Stimulated activated CD4-positive, alpha-beta T cell treated with anti-CD3 and anti-CD28 coated beads, Interleukin-2, amount 100 ng/mL, for 4 hours (primary cell): Measurements from ENCODE around the gene OTUD3.
"Not testable (repeated sequence)": the region's sequence is repeated elsewhere in the genome, so short reads cannot be mapped to it uniquely, and the experiment has no call there.

ENCODE experiments used
- DNase-seq: peaks from one replicate; pipeline ENCODE4 v3.0.0-alpha.2; 2020; ENCODE audit warnings: low read depth

The OTUD3 gene

DNA sequence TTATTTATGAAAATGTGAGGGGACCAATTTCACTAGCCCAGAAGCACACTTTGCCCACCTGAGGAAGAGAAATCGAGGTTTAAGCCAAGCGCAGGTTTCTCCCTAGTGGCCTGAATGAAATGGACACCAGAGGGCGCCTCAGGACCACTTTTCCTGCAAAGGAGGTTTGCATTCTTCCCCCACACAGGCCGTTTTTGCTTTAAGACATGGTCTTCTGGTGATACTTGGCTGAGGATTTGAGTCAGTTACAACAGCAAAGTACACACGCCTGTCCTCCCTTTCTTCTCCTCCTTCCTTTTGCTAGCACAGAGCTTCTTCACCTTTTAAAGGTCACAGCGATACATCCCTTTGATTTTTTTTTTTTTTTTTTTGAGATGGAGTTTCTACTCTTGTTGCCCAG is 35.9 kb downstream of the OTUD3 start:
- peak; percentile 71 for DNase-seq

DNA sequence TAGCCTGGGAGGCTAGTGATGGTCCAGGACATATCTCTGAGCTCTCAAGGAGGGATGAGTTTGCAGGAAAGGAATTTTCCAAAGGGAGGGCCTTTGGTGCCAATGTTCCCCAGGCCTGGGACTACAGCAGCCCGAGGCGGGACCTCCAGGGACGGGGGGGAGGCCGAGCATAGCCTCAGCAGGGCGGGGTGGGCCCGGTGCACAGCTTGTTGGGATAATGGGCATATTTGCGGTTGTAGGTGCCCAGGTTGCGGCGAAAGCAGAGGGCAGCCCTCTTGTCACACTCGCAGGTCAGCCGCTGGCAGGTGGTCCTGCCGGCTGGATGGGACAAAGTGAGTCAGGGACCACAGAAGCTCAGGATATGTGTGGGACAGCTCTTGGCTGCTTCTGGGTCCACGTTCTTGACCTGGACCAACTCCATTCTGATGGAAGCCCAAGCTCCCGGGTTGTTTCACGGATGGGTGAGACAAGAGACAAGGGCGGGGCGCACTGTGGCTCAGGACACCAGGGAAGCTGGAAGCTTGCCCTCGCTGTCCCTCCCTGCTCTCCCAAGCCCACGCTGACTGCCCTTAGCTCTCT is 38.0 kb downstream of the OTUD3 start:
- no peak for DNase-seq

- DNase-seq = no peak
Measured at GRCh38 chr1:19921310-19921709, 39.1 kb downstream of the OTUD3 start.

DNA sequence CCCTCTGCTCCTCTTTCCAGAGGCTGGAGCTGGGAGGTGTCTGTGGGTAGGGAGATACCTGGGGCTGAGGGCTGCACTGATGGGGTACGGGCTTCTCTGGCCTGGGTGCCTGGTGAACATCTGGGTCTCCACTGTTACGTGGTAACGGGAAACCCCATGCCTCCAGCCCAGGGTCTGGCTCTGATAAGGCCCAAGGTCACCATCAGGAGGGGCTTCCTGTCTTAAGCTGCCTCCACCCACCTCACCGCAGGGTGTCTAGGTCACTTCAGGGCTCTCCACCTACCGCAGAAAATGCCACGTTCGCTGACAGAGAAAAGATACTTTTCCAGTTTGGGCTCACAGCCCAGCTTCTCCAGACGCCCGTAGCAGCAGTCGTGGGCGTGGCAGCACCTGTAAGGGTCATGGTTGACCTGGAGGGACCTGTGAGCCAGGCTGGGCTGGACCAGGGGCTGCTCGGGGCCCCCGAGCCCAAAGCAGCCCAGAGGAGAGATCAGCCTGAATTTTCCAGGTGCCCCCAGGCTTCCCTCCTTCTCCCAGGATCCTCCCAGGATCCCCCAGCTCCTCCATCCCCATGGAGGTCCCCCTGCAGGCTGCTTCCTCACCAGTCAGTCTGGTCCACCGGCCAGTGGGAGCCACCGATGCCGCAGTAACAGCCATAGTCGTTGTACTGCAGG is 40.0 kb downstream of the OTUD3 start:
- no peak for DNase-seq

- no peak for DNase-seq
Measured at GRCh38 chr1:19923137-19923952, 41.1 kb downstream of the OTUD3 start, which contains the start of gene PLA2G2E. Gene PLA2G2E, minus strand, starts transcription at chr1:19923617. Its CDS starts 58 bp downstream, at chr1:19923559.

GRCh38 chr1:19923953-19924346 is 41.8 kb downstream of the OTUD3 start:
- no peak for DNase-seq

GRCh38 chr1:19925342-19926070 is 43.3 kb downstream of the OTUD3 start:
- no peak for DNase-seq

DNA sequence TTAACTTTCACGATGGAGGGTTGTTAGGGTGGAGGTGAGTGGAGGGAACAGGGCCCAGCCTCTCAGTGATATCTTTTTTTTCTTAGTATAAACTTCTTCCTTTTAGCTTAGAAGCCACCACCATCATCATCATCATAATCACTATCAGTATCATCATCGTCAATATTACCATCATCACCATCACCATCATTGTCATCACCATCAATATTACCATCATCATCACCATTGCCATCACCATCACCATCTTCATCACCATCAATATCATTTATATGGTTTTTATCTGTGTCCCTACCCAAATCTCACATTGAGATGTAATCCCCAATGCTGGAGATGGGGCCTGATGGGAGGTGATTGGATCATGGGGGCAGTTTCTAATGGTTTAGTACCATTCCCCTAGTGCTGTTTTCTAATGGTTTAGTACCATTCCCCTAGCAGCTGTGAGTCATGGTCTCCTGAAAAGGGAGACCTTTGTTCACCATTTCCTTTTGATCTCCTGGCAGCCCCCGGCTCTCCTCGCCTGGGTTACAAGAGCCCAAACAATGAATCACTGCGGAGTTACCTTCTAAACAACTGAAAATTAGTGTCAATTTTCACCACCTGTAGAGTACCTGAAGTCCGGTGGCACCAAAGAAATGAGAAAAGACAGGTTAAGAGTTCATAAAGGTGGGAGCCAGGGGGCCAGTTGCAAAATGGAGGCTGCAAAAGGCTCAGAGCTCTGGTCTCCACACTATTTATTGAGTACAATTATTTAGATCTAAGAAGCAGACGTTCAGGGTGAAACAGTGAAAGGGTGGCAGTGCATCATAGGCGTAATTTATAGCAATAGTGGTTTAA is 44.3 kb downstream of the OTUD3 start:
- DNase-seq = no peak

DNA sequence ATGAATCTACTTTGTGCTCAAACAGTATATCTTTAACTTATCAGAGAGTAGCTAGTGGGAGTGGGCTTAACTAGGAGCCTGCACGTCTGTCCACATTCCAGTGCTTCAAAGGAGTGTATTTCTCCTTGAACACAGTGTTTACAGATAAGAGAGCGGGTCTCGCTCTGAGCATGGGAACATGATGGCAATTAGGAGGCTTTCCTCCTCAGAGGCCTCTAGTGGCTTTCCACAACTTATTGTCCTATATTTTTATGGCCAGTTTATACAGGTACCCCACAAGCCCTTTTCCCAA is 44.9 kb downstream of the OTUD3 start:
- DNase-seq = not testable (repeated sequence)

DNA sequence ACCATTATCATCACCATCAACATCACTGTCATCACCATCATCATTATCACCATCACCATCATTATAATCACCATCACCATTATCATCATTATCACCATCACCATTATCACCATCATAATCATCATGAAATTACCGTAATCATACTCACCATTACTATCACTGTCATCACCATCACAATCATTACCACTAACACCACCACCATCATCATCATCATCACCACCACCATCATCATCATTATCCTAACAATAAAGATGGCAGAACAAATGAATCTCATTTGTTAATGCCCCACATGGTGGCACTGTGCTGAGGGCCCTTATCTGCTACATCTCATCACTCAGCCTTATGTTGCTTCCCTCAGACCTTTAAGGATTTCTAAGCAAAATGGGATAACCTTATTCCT is 50.7 kb downstream of the OTUD3 start:
- no peak for DNase-seq

DNA sequence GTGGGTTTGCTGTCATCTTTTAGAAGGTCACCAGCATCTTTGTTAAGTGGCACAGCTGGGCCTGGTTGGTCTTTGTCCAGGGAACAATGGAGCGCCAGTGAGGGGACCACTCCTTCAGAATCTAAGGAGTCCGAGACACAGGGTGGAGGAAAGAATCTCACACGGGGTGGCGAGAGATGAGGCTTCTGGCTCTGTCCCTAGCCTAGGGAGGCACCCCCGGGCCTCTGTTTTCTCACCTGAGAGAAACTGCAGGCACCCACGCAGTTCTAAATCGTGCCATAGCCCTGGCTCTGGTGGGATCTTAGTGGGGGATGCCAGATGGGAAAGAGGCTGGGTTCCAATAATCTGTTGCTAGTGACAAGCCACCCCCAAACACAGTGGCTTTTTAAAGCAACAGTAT is 52.1 kb downstream of the OTUD3 start:
- DNase-seq = no peak

DNA sequence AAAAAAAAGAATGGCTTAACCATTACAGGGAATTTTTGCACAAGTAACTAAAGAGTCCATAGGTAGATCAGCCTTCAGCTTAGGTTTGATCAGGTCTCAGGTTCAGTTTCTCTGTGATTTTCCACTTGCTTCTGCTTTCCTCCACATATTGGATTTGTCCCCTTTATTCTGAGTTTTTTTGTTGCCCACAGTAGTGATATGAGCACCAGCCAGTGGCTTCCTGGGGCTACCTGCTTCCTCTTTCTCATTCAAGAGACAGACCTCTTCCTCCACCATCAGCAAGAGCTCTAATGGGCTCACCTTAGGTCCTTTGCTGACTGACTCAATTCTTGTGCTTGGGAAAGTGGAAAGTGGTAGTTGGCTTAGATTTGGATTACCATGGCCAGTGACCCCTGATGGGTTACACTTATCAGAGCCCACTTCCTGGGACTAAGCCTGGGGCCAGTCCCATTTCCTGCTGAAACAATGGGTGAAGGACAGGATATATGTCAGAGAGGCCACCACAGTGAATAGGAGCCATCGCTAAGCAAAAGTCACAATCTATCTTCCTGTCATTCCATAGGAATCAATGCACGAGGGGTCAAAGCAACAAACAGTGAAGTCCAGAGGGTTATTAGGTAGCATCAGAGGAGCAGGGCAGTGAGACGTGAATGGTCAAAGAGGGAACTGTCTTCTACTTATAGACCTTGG is 54.0 kb downstream of the OTUD3 start:
- no peak for DNase-seq

DNA sequence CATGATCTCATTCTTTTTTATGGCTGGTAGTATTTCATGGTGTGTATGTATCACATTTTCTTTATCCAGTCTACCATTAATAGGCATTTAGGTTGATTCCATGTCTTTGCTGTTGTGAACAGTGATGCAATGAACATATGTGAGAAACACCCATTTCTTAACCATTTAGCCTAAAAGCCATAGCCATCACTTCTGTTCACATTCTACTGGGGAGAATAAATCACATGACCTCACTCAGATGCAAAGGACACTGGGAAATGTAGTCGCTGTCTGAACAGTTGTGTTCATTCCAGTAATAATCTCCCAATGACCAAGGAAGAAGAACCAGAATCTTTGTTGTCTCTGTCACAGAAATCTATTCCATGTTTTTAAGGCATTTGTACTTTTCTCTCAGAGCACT is 56.3 kb downstream of the OTUD3 start:
- no peak for DNase-seq

GRCh38 chr1:19940486-19941205 is 58.5 kb downstream of the OTUD3 start:
- no peak for DNase-seq

DNA sequence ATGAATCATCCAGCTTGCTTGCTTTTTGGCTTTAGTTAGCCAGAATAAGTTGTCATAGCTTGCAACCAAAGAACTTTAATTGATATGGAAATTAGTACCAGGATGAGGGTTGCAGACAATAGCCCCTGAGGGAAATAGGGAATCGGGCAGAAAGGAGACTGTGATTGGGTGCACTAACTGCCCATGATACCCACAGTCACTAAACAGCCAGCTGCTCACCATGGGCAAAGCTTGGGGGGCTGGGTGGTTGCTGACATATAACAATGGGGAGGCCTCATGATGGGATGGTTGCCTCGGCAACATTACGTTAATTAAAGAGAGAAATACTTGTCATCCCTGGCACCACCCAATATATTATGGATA is 59.0 kb downstream of the OTUD3 start:
- DNase-seq = no peak

GRCh38 chr1:19942088-19942487 is 59.9 kb downstream of the OTUD3 start:
- DNase-seq = no peak

GRCh38 chr1:19942657-19943056 is 60.5 kb downstream of the OTUD3 start:
- no peak for DNase-seq

- DNase-seq = no peak
Measured at GRCh38 chr1:19945914-19946313, 63.7 kb downstream of the OTUD3 start.

DNA sequence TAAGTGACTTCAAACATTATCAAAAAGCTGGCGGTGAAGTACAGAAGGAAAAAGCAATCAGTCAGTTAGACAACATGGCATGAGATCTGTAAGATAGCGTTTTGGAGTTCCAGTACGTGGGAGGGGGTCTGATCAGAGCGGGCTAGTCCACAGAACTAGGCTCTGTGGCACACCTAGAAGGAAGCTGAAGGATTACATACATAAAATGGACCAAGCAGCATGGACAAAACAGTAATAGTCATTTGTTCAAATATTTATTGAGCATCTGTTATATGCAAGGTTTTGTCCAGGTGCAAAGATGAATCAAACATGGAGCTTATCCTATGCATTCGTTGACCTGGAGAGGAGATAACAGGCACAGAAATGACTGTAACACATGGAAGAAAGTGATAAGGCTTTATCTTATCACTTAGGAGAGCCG is 64.1 kb downstream of the OTUD3 start:
- no peak for DNase-seq

DNA sequence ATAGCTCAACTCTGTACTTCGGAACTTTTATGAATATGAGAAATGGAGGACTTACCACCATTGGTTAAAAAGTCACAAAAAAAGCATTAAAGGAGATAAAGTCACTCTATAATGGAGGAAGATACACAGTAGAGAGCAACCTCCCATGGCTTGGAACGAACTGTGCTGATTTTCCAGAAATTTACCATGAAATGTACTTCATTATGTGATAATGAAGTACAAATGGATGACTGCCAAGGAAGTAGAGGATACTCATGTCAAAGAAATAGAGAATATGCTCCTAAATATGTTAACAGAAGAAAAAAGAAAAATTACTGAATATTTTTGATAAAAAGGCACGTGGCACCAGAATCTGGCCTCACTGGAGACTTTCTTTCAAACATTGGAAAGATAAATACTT is 64.8 kb downstream of the OTUD3 start:
- no peak for DNase-seq

DNA sequence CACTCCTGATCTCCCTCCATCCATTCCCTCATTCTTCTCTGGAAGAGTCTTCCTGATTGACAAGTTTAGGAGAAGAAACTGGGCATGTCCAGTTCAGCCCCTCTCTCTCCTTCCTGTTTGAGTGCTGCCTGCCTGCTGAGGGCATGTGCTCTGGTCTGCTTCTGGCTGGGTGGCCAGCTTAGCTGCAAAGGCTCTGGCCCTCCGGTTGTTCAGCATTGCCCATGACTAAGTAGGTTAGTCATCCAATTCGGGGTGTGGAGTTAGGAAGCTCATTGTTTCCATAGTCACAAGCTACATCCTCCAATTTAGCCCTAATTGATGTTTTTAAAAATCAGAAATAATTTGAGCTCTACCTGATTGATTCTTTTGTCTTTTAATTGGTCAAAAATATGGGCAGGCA is 66.8 kb downstream of the OTUD3 start:
- no peak for DNase-seq
